Fibroblast of skin of right quadriceps (primary cell): ENCODE measurements around the gene ELF1.
A peak's percentile ranks its signal among the peaks of the same experiment; 100 is the strongest.
"Not testable (repeated sequence)": the region's sequence is repeated elsewhere in the genome, so short reads cannot be mapped to it uniquely, and the experiment has no call there.

ENCODE experiments used
- DNase-seq: peaks from one replicate; pipeline ENCODE4 v3.0.0-alpha.2; 2013

Gene ELF1

GRCh38 chr13:41019011-41019487 is at the start of gene ELF1:
Gene ELF1 (minus strand): TSS chr13:41019316. CDS start chr13:40982054, 37,262 bp downstream.
- peak; percentile 30 for DNase-seq

GRCh38 chr13:41065078-41065477 is 46.0 kb upstream of the ELF1 start:
- peak; percentile 56 for DNase-seq

- DNase-seq = peak; percentile 83
Observed at GRCh38 chr13:41064493-41064892, 45.4 kb upstream of the ELF1 start.

GRCh38 chr13:41061914-41062837 is 43.1 kb upstream of the ELF1 start:
- peak; percentile 67 for DNase-seq

- peak; percentile 97 for DNase-seq
Observed at GRCh38 chr13:41061075-41061913, 42.2 kb upstream of the ELF1 start, which contains the start of gene WBP4. Gene WBP4 (plus strand): TSS chr13:41061509. CDS start chr13:41061674, 165 bp downstream.

- peak; percentile 88 for DNase-seq
Observed at GRCh38 chr13:41060724-41061074, 41.6 kb upstream of the ELF1 start.

- peak; percentile 93 for DNase-seq
Observed at GRCh38 chr13:41060082-41060723, 41.1 kb upstream of the ELF1 start.

- DNase-seq = no peak
Observed at GRCh38 chr13:41059456-41060081, 40.5 kb upstream of the ELF1 start.

GRCh38 chr13:41058295-41059070 is 39.4 kb upstream of the ELF1 start:
- no peak for DNase-seq

GRCh38 chr13:41056826-41057711 is 38.0 kb upstream of the ELF1 start:
- no peak for DNase-seq

- DNase-seq = no peak
Observed at GRCh38 chr13:41056194-41056593, 37.1 kb upstream of the ELF1 start.

- DNase-seq = no peak
Observed at GRCh38 chr13:41054919-41055619, 36.0 kb upstream of the ELF1 start.

GRCh38 chr13:41054212-41054877 is 35.2 kb upstream of the ELF1 start:
- peak; percentile 61 for DNase-seq

GRCh38 chr13:41053384-41053826 is 34.3 kb upstream of the ELF1 start:
- peak; percentile 60 for DNase-seq

GRCh38 chr13:41052441-41052840 is 33.3 kb upstream of the ELF1 start:
- DNase-seq = no peak

GRCh38 chr13:41049480-41050440 is 30.6 kb upstream of the ELF1 start:
- no peak for DNase-seq

GRCh38 chr13:41048640-41049039 is 29.5 kb upstream of the ELF1 start:
- DNase-seq = no peak

GRCh38 chr13:41042419-41042818 is 23.3 kb upstream of the ELF1 start:
- not testable (repeated sequence) for DNase-seq
